Duodenal mucosa (tissue), 2 donors: Measurements from ENCODE around the gene SYTL3.

Experiments used
- H3K27ac ChIP-seq: one replicate; pipeline ENCODE4 v1.7.0; 2013; ENCODE audit warnings: low read depth, low read length
- H3K27me3 ChIP-seq, 2 donors: one replicate each; pipeline ENCODE4 v1.7.0; 2013; ENCODE audit warnings: low read length in 2 of 2, control low read depth in 1 of 2; ENCODE audit not compliant: insufficient read depth in 2 of 2, control insufficient read depth in 1 of 2
- H3K36me3 ChIP-seq, 2 donors: one replicate each; pipeline ENCODE4 v1.7.0; 2013; ENCODE audit warnings: low read length in 2 of 2, control low read depth in 1 of 2; ENCODE audit not compliant: insufficient read depth in 2 of 2, control insufficient read depth in 1 of 2
- H3K4me1 ChIP-seq, 2 donors: one replicate each; pipeline ENCODE4 v1.7.0; 2013; ENCODE audit warnings: low read length in 2 of 2, control low read depth in 1 of 2; ENCODE audit not compliant: insufficient read depth in 2 of 2, control insufficient read depth in 1 of 2
- H3K4me3 ChIP-seq, 2 donors: one replicate each; pipeline ENCODE4 v1.7.0; 2013; ENCODE audit warnings: low read length in 2 of 2, low read depth in 1 of 2
- H3K9ac ChIP-seq, 2 donors: one replicate each; pipeline ENCODE4 v1.7.0; 2013; ENCODE audit warnings: low read length in 2 of 2, low read depth in 1 of 2
- H3K9me3 ChIP-seq, 2 donors: one replicate each; pipeline ENCODE4 v1.7.0; 2013; ENCODE audit warnings: low read length in 2 of 2, control low read depth in 1 of 2; ENCODE audit not compliant: control insufficient read depth in 1 of 2

Gene SYTL3

GRCh38 chr6:158722176-158722729 lies 72.4 kb downstream of the SYTL3 start:
- Histone ChIP-seq H3K4me3 (no peak overlapping the region), H3K9me3 (no peaks in the 10 kb centered on the region), H3K36me3 (no peaks in the 10 kb centered on the region), H3K9ac (no peak overlapping the region), H3K27me3 (no peaks in the 10 kb centered on the region), H3K27ac (no peak overlapping the region), H3K4me1 (peaks cover 26 to 28% of the 10 kb centered on the region in 2 donors)

GRCh38 chr6:158725704-158726103 lies 75.8 kb downstream of the SYTL3 start:
- Histone ChIP-seq H3K27me3 (no peaks in the 10 kb centered on the region), H3K9me3 (no peaks in the 10 kb centered on the region), H3K4me1 (peaks cover 3 to 4% of the 10 kb centered on the region in 2 donors), H3K9ac (no peak overlapping the region), H3K36me3 (no peaks in the 10 kb centered on the region), H3K27ac (no peak overlapping the region), H3K4me3 (no peak overlapping the region)

- no peak overlapping the region for H3K27ac ChIP-seq
- no peaks in the 10 kb centered on the region for H3K36me3 ChIP-seq
These were observed 80.2 kb downstream of the SYTL3 start for GRCh38 chr6:158729906-158730540.

GRCh38 chr6:158730541-158730907 lies 80.7 kb downstream of the SYTL3 start:
- H3K9ac ChIP-seq, result no peak overlapping the region
- H3K27me3 ChIP-seq, result no peaks in the 10 kb centered on the region
- H3K27ac ChIP-seq, result no peak overlapping the region
- H3K36me3 ChIP-seq, result no peaks in the 10 kb centered on the region
- no peak overlapping the region for H3K4me3 ChIP-seq
- H3K9me3 ChIP-seq, result peaks cover 4 to 8% of the 10 kb centered on the region in 2 donors
- no peaks in the 10 kb centered on the region for H3K4me1 ChIP-seq

More at GRCh38 chr6:158729906-158730540, 80.2 kb downstream of the SYTL3 start:
- no peaks in the 10 kb centered on the region for H3K27me3 ChIP-seq
- no peak overlapping the region for H3K9ac ChIP-seq
- no peak overlapping the region for H3K4me3 ChIP-seq
- no peaks in the 10 kb centered on the region for H3K4me1 ChIP-seq
- peaks cover 4 to 8% of the 10 kb centered on the region in 2 donors for H3K9me3 ChIP-seq

GRCh38 chr6:158735009-158735408 lies 85.2 kb downstream of the SYTL3 start:
- Histone ChIP-seq H3K9ac (no peak overlapping the region), H3K27ac (no peak overlapping the region), H3K27me3 (no peaks in the 10 kb centered on the region), H3K4me3 (no peak overlapping the region), H3K36me3 (no peaks in the 10 kb centered on the region), H3K9me3 (peaks cover 4 to 8% of the 10 kb centered on the region in 2 donors), H3K4me1 (peaks cover 5 to 10% of the 10 kb centered on the region in 2 donors)

GRCh38 chr6:158737082-158737709 lies 87.3 kb downstream of the SYTL3 start:
- Histone ChIP-seq H3K27me3 (no peaks in the 10 kb centered on the region), H3K9ac (no peak overlapping the region), H3K27ac (no peak overlapping the region), H3K4me1 (peaks cover 5 to 10% of the 10 kb centered on the region in 2 donors), H3K9me3 (peaks cover 4 to 8% of the 10 kb centered on the region in 2 donors), H3K36me3 (no peaks in the 10 kb centered on the region), H3K4me3 (no peak overlapping the region)

- peaks cover 5 to 10% of the 10 kb centered on the region in 2 donors for H3K4me1 ChIP-seq
- H3K36me3 ChIP-seq, result no peaks in the 10 kb centered on the region
- no peaks in the 10 kb centered on the region for H3K27me3 ChIP-seq
- no peak overlapping the region for H3K27ac ChIP-seq
- peaks cover 4 to 8% of the 10 kb centered on the region in 2 donors for H3K9me3 ChIP-seq
- H3K4me3 ChIP-seq, result no peak overlapping the region
- no peak overlapping the region for H3K9ac ChIP-seq
These were observed 88.1 kb downstream of the SYTL3 start for GRCh38 chr6:158737710-158738615.

GRCh38 chr6:158739673-158740072 lies 89.8 kb downstream of the SYTL3 start:
- H3K9ac ChIP-seq, result no peak overlapping the region
- H3K36me3 ChIP-seq, result no peaks in the 10 kb centered on the region
- no peak overlapping the region for H3K4me3 ChIP-seq
- H3K4me1 ChIP-seq, result peaks cover 5 to 10% of the 10 kb centered on the region in 2 donors
- peaks cover 0 to 1% of the 10 kb centered on the region in 2 donors for H3K9me3 ChIP-seq
- H3K27me3 ChIP-seq, result no peaks in the 10 kb centered on the region
- no peak overlapping the region for H3K27ac ChIP-seq

GRCh38 chr6:158743033-158743651 lies 93.3 kb downstream of the SYTL3 start:
- Histone ChIP-seq H3K27me3 (no peaks in the 10 kb centered on the region), H3K36me3 (no peaks in the 10 kb centered on the region), H3K9ac (no peak overlapping the region), H3K9me3 (no peaks in the 10 kb centered on the region), H3K4me3 (no peak overlapping the region), H3K4me1 (peaks cover 1% of the 10 kb centered on the region in 2 donors), H3K27ac (no peak overlapping the region)
